GM19452 (cell line): ENCODE results near the gene PHF2.

Source experiments
- ATAC-seq: cut with Tn5 transposase; IDR thresholded peaks from one replicate; pipeline ENCODE4 v1.9.1; 2021; ENCODE audit not compliant: unreplicated experiment

Gene PHF2

DNA sequence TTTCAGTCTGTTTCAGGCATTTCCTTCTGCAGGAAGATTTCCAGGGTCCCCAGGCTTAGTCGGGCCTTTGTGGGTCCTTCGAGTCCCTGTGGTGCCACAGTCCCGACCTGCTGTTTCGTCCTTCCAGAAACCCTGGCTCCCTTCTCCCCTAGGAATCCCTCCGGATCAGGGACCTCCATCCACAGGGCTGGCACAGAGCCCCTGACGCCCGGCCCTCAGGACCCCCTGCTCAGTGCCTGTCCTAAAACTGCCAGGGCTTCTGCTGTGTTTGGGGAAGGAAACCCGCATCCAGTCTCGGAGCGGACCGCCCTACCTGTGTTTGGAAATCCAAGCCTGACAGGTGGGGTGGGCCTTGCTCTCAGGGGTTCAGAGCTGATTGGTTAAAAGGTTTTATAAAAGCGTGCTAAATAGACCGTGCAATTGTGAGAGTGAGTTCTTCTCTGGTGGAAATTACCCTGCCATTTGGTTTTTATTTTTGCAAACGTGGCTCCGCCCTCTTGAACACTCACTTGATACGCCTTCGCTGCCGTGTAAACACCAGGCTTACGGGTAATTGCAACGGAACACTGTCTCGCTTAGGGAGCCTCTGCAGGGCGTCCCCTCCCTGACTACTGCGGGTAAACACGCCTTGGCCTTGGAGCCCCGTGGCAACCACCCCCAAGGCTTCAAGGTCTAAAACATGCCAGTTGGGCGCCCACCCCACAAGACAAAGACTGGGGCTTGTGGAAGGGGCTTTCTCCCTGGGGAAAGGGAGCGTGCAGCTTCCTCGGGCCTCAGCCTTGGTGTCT, 121.2 kb downstream of the PHF2 start:
- no peak for ATAC-seq

GRCh38 chr9:93698140-93698908, 121.9 kb downstream of the PHF2 start:
- ATAC-seq: no peak

GRCh38 chr9:93699650-93700049, 123.3 kb downstream of the PHF2 start:
- ATAC-seq: no peak

- no peak for ATAC-seq
Measured at GRCh38 chr9:93701494-93702218, 125.3 kb downstream of the PHF2 start.

DNA sequence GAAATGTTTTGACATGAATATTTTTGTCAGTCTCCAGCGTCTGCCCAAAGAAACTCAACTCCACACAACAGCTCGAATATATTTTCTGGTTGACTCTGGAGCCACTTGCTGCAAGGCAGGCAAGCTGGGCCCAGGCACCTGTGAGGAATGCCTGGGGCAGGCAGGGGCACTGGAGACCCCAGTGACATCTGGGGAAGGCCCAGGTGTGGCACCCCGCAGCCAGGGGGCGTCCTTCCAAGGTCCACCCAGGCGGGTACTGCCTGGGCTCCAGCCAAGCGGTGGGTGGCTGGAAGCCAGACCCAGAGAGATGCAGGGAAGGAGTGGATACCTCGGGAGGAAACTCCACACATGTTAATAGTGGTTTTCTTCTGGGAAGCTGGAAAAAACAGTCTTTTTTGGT, 125.9 kb downstream of the PHF2 start:
- ATAC-seq: no peak

- ATAC-seq: no peak
Measured at GRCh38 chr9:93708289-93708986, 132.1 kb downstream of the PHF2 start.

DNA sequence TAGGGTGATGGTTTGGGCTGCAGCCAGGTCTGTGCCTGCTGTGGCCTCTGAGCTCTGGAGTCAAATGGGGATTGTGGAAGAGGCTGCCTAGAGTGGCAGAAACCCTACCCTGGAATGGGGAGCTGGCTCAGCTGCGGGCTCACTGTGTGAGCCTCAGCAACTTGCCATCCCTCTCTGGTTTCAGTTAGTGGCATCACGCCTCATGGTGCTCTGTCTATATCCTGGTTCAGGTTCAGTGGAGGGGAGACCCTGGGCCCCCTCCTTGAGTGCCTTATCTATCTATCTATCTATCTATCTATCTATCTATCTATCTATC, 132.6 kb downstream of the PHF2 start:
- no peak for ATAC-seq

DNA sequence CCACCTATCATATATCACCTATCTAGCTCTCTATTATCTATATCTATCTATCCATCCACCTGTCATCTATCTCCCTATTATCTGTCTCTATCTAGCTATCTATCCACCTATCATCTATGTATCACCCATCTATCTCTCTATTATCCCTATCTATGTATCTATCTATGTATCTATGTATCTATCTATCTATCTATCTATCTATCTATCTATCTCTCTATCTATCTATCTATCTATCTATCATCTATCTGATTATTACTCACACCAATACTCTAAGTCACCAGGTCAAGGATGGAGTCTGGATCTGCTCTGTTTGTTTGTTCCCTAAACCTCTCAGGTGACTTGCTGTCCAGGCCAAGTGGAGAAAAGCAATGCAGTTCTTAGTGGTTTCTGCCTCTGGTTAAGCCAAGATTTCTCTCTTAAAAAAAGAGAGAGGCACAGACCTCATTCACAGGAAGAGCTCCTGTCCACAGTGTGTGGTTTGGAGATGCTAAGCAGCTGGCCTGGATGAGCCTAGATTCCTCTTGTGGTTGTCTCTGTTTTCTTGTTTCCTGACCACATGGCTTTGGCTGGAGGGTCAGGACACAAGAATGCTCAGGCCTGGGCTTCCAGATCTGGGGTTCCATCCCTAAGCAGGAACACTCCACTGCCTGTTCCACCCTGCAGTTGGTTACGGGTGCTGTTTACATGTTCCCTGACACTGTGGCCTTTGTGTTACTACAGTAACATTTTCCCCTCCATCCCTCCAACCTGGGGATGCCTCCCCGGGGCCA, 133.4 kb downstream of the PHF2 start:
- ATAC-seq: no peak

- ATAC-seq: no peak
Measured at GRCh38 chr9:93710370-93710723, 134.0 kb downstream of the PHF2 start.

DNA sequence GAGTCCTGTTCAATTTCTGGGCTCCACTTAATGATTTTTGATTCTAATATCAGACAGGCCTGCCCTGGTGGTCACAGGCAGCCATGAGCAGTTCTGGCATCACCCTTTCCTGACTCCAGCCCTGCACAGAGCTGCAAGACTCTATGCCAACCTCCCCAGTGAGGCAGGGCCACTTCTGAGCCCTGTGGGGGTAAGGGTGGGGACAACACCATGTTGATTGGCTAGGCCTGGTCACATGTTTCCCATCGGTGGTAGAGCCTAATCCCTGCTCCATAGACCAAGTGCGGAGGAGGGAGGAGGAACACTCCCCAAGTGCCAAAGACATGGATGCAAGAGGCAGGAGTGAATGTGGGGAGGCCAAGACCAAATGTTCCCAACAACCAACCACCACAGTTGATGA, 134.6 kb downstream of the PHF2 start:
- ATAC-seq: no peak

DNA sequence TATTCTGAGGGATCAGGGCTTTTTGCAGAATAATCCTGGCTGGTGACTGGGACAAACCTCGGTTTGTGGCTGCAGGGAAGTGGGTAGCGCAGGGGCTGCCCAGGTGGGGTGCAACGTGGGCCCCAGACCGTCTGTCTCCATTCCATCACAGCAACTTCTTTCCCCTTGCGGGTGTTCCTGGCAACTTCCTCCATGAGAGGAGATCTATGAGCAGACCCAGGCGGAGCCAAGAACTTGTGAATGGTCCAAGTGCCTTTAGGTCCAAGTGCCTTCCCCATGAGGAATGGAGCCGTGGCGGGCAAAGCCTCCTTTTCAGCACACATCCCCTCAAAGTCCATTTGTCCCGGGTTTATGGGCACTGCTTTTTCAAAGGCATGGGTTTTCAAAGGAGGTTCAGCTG, 136.5 kb downstream of the PHF2 start:
- no peak for ATAC-seq

DNA sequence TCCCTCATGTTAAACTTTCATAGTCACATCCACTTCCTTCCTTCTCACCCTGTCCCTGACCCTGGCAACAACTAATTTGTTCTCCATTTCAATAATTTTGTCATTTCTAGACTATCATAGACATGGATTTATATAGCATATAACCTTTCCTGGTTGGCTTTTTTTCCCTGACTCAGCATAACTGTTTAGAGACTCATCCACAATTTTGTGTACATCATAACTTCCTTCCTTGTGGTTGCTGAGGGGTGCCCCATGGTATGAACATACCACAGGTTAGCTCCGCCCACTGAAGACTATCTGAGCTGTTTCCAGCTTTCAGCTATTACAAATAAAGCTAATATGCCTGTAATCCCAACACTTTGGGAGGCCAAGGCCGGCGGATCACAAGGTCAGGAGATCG, 137.3 kb downstream of the PHF2 start:
- no peak for ATAC-seq

- no peak for ATAC-seq
Measured at GRCh38 chr9:93721417-93721965, 145.1 kb downstream of the PHF2 start.

DNA sequence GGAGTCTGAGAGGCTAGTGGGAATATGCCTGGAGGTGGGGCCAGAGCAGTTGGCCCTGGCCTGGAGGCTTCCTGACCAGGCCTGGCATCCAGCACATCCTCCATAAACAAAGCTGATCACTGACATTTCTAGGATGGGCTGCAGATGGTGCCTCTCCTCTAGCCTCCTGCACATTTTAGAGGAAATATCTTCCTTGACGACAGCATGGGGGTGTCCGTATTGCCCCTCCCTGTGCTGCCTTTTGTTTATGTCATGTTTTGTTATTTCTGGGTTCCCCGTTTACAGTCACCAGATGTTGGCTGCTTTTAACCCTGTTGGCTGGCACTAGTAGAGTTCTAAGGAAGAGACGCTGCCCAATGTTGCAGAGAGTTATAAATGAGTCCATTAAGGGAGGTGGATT, 148.5 kb downstream of the PHF2 start:
- ATAC-seq: no peak

- no peak for ATAC-seq
Measured at GRCh38 chr9:93725382-93725781, 149.0 kb downstream of the PHF2 start.

DNA sequence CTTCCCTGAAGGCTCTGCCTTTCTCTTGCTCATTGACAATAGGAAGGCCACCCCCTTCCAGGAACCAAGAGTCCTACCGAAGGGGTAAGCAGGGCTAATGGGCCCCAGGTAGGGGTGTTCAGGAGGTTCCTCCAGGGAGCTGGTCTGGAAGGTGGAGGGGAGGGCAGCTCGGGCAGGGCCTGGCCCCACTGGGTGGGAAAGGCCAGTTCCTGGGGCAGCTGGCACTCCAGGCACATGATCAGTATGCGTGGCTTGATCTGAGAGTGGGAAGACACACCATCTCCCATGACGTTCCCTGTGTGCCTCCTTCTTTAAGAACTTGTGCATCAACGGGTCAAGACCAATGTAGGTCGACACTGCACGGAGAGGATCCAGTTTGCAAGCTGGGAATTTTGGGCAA, 149.8 kb downstream of the PHF2 start:
- ATAC-seq: no peak
